WTC11 (cell line): ENCODE measurements around the gene OPRM1.

ENCODE experiments used
- CREM ChIP-seq: sonication (generic); formaldehyde crosslinking; IDR thresholded peaks from 2 replicates; pipeline ENCODE4 v1.8.1; 2022; ENCODE audit warnings: mild to moderate bottlenecking, missing genetic modification reagents, moderate library complexity
- MAX ChIP-seq: sonication (generic); formaldehyde crosslinking; IDR thresholded peaks from 2 replicates; pipeline ENCODE4 v1.8.0; 2022; ENCODE audit warnings: mild to moderate bottlenecking, missing genetic modification reagents
- SMAD4 ChIP-seq: sonication (generic); formaldehyde crosslinking; IDR thresholded peaks from 2 replicates; pipeline ENCODE4 v1.8.0; 2022; ENCODE audit warnings: mild to moderate bottlenecking, missing genetic modification reagents
- TEAD1 ChIP-seq: sonication (generic); formaldehyde crosslinking; IDR thresholded peaks from 2 replicates; pipeline ENCODE4 v1.8.0; 2022; ENCODE audit warnings: mild to moderate bottlenecking, missing genetic modification reagents
- ZMAT4 ChIP-seq: fragments of 250-450 bp; sonication (Bioruptor Pico); IDR thresholded peaks from 2 replicates; pipeline ENCODE4 v1.9.0; 2021; ENCODE audit warnings: mild to moderate bottlenecking
- TF ChIP-seq, protein P1 (sequence below): fragments of 200-600 bp; IDR thresholded peaks from 2 replicates; pipeline ENCODE4 v1.8.0; 2022; ENCODE audit warnings: antibody characterized with exemption

DNA sequence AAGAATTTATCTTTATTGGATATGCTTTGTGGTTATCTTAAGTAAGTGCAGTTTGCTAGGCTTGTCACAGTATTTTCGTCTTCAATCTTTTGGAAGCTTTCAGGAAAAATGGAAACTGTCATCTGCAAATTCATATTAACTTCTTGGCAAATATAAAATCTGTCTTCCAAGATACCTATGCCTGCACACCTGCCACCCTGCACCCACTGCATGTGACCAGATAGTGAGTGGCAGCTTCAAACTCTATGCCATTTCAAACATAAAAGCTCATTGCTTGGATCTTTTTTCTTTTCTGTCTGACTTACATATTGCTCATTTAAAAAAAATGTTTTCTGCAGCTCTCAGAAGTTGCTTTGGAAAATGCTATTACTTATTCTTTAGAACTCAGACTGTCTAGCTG lies 14.1 kb downstream of the OPRM1 start:
- TF ChIP-seq, protein P1, sequence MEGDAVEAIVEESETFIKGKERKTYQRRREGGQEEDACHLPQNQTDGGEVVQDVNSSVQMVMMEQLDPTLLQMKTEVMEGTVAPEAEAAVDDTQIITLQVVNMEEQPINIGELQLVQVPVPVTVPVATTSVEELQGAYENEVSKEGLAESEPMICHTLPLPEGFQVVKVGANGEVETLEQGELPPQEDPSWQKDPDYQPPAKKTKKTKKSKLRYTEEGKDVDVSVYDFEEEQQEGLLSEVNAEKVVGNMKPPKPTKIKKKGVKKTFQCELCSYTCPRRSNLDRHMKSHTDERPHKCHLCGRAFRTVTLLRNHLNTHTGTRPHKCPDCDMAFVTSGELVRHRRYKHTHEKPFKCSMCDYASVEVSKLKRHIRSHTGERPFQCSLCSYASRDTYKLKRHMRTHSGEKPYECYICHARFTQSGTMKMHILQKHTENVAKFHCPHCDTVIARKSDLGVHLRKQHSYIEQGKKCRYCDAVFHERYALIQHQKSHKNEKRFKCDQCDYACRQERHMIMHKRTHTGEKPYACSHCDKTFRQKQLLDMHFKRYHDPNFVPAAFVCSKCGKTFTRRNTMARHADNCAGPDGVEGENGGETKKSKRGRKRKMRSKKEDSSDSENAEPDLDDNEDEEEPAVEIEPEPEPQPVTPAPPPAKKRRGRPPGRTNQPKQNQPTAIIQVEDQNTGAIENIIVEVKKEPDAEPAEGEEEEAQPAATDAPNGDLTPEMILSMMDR = no peak
- TF ChIP-seq SMAD4 (CRISPR knock-in tag) (no peak), TEAD1 (CRISPR knock-in tag) (no peak), MAX (CRISPR knock-in tag) (no peak), ZMAT4 (CRISPR knock-in tag) (no peak), CREM (CRISPR knock-in tag) (no peak)
